Sigmoid colon (tissue), 7 donors: ENCODE measurements around the gene ZNF318. TPM values are rescaled to one million over a fixed set of nuclear protein-coding genes. Genes with fewer than 3 reads are reported as not detected.
"Not testable (repeated sequence)": the region's sequence is repeated elsewhere in the genome, so short reads cannot be mapped to it uniquely, and the experiment has no call there.

Experiments used
- DNase-seq: peaks from one replicate; pipeline ENCODE4 v3.0.0-alpha.2; 2019
- H3K27ac ChIP-seq, 4 donors: fragments of 200-600 bp; sonication (generic); one replicate each; pipeline ENCODE4 v1.5.1; 2016 to 2019; ENCODE audit warnings: mild to moderate bottlenecking in 1 of 4
- H3K27me3 ChIP-seq, 3 donors: fragments of 200-600 bp; sonication (generic); one replicate each; pipeline ENCODE4 v1.5.1; 2019; ENCODE audit warnings: mild to moderate bottlenecking in 1 of 3
- H3K36me3 ChIP-seq, 4 donors: fragments of 200-600 bp; sonication (generic); one replicate each; pipeline ENCODE4 v1.5.1; 2016 to 2019
- H3K4me1 ChIP-seq, 4 donors: fragments of 200-600 bp; sonication (generic); one replicate each; pipeline ENCODE4 v1.5.1; 2017 to 2019
- H3K4me3 ChIP-seq, 4 donors: fragments of 200-600 bp; sonication (generic); one replicate each; pipeline ENCODE4 v1.5.1; 2017 to 2019; ENCODE audit warnings: mild to moderate bottlenecking in 2 of 4, moderate library complexity in 1 of 4
- H3K9me3 ChIP-seq, 4 donors: fragments of 200-600 bp in 3 of 4; sonication (generic) in 3 of 4; one replicate each; pipeline versions ENCODE4 v1.5.1 to v1.6.1; 2013 to 2019
- EP300 ChIP-seq, 4 donors: sonication (generic); formaldehyde crosslinking; IDR thresholded peaks; one replicate each; pipeline ENCODE4 v1.6.1; 2017; ENCODE audit warnings: antibody characterized with exemption in 4 of 4
- POLR2A ChIP-seq, 2 donors: fragments of 450-650 bp; IDR thresholded peaks; one replicate each; pipeline ENCODE4 v1.6.1; 2016; ENCODE audit warnings: antibody characterized with exemption in 2 of 2, mild to moderate bottlenecking in 2 of 2, moderate library complexity in 2 of 2
- POLR2AphosphoS5 ChIP-seq, 4 donors: sonication (generic); formaldehyde crosslinking; IDR thresholded peaks; one replicate each; pipeline ENCODE4 v1.6.1; 2017; ENCODE audit warnings: antibody characterized with exemption in 4 of 4
- WGBS, 2 donors: extraction: QIAGEN DNeasy Blood & Tissue Kit; methylation state at CpG; one replicate each; pipeline ENCODE4 v1.1.7; 2013; 5-methylcytosine and 5-hydroxymethylcytosine counted together
- intact Hi-C: fragments of 100-400 bp; cut with DNase I; formaldehyde crosslinking; loops from one replicate; pipeline ENCODE4 v1.15.1; 2023
- polyA plus RNA-seq, 3 donors: library from polyadenylated mRNA; stranded (reverse); fragments of 200-250 nt; gene quantifications; one replicate each; pipeline ENCODE4 v1.2.3, GENCODE V29; 2013
- total RNA-seq, 4 donors: library from RNA; depleted of rRNA; stranded (reverse); fragments of >200 nt; gene quantifications; one replicate each; pipeline ENCODE4 v1.1.0, GENCODE V29; 2016
- TF ChIP-seq, protein P1 (sequence below), 4 experiments: fragments of 450-650 bp in 3 of 4; fragments of 200-600 bp in 1 of 4; IDR thresholded peaks; one replicate each; pipeline ENCODE4 v1.5.1; 2016 to 2019; ENCODE audit warnings: antibody characterized with exemption in 4 of 4, mild to moderate bottlenecking in 3 of 4, moderate library complexity in 2 of 4
- donor health status: healthy with polysubstance abuse.
- donor health status: Bipolar disorder and iron deficiency.
- donor health status: healthy.

The ZNF318 gene
- total and polyA plus RNA-seq, 7 donors: 2.1 to 19.1 (median 12.7) TPM

DNA sequence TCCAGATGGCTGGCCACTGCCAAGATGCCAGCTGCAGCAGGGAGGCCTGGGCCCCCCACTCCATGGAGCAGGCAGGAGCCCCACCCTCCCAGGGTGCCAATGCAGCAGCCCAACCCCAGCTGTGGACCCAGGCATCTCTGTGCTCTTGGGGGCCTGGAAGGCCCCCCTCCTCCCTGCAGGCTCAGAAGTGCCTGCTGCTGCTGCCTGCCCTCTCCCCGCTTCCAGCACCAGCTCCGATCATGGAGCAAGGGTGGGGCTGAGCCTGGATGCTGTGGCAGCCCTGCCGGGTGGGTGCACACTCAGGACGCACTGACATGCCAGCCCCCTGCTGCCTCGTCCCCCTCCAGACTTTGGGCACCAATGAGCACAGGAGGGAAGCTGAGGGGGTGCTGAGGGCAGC lies 43.1 kb upstream of the ZNF318 start:
- H3K9me3 ChIP-seq: peaks cover 0 to 2% (median 0%) of the 10 kb centered on the region in 4 donors
- DNase-seq: no peak
- H3K27me3 ChIP-seq: no peaks in the 10 kb centered on the region
- H3K36me3 ChIP-seq: no peaks in the 10 kb centered on the region
- 71 to 84% methylated on average over 5 of the region's 5 CpGs for WGBS, 2 donors
- H3K4me3 ChIP-seq: no peak overlapping the region
- TF ChIP-seq, protein P1, sequence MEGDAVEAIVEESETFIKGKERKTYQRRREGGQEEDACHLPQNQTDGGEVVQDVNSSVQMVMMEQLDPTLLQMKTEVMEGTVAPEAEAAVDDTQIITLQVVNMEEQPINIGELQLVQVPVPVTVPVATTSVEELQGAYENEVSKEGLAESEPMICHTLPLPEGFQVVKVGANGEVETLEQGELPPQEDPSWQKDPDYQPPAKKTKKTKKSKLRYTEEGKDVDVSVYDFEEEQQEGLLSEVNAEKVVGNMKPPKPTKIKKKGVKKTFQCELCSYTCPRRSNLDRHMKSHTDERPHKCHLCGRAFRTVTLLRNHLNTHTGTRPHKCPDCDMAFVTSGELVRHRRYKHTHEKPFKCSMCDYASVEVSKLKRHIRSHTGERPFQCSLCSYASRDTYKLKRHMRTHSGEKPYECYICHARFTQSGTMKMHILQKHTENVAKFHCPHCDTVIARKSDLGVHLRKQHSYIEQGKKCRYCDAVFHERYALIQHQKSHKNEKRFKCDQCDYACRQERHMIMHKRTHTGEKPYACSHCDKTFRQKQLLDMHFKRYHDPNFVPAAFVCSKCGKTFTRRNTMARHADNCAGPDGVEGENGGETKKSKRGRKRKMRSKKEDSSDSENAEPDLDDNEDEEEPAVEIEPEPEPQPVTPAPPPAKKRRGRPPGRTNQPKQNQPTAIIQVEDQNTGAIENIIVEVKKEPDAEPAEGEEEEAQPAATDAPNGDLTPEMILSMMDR (IDR thresholded peaks at IDR 0.05): no peak
- TF ChIP-seq EP300 (IDR thresholded peaks at IDR 0.05): no peak
- no peak for TF ChIP-seq POLR2AphosphoS5 (IDR thresholded peaks at IDR 0.05)
- TF ChIP-seq POLR2A (IDR thresholded peaks at IDR 0.05): no peak
- H3K4me1 ChIP-seq: no peaks in the 10 kb centered on the region
- intact Hi-C loops: no loop called here
- no peak overlapping the region for H3K27ac ChIP-seq

DNA sequence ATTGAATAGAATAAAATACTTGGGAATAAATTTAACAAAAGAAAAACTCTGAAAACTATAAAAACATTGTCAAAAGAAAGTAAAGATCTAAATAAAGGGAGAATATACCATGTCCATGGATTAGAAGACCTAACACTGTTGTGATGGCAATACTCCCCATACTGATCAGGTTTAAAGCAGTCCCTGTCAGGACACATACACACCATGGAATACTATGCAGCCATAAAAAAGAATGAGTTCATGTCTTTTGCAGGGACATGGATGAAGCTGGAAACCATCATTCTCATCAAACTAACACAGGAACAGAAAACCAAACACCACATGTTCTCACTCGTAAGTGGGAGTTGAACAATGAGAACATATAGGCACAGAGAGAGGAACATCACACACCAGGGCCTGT lies 41.3 kb upstream of the ZNF318 start:
- H3K27ac ChIP-seq, intact Hi-C loops, H3K36me3 ChIP-seq, DNase-seq, H3K9me3 ChIP-seq, H3K4me1 ChIP-seq, H3K4me3 ChIP-seq, H3K27me3 ChIP-seq: not testable (repeated sequence)
- WGBS, 2 donors: 81 to 94% methylated on average over 1 of the region's 1 CpG

DNA sequence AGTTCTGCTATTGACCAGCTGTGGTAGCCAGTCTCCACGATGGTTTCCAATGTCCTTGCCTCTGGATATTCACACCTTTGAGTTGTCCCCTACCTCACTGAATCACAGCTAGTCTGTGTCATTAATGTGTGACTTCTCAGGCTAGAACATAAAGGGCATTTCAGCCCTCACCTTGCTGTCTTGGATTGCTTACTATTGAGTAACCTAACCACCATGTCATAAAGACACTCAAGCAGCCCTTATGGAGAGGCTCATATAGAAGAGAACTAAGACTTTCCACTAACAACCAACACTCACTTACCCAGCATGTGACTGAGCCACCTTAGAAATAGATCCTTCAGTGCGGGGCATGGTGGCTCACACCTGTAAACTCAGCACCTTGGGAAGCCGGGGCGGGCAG lies 38.8 kb upstream of the ZNF318 start:
- no peaks in the 10 kb centered on the region for H3K4me1 ChIP-seq
- DNase-seq: no peak
- no peaks in the 10 kb centered on the region for H3K36me3 ChIP-seq
- H3K27ac ChIP-seq: no peak overlapping the region
- TF ChIP-seq POLR2A (IDR thresholded peaks at IDR 0.05) (no peak), EP300 (IDR thresholded peaks at IDR 0.05) (no peak), POLR2AphosphoS5 (IDR thresholded peaks at IDR 0.05) (no peak)
- TF ChIP-seq, protein P1 (IDR thresholded peaks at IDR 0.05): no peak
- WGBS, 2 donors: 92 to 97% methylated on average over 4 of the region's 4 CpGs
- intact Hi-C loops: no loop called here
- no peak overlapping the region for H3K4me3 ChIP-seq
- no peaks in the 10 kb centered on the region for H3K27me3 ChIP-seq
- H3K9me3 ChIP-seq: peaks cover 0 to 2% (median 0%) of the 10 kb centered on the region in 4 donors

DNA sequence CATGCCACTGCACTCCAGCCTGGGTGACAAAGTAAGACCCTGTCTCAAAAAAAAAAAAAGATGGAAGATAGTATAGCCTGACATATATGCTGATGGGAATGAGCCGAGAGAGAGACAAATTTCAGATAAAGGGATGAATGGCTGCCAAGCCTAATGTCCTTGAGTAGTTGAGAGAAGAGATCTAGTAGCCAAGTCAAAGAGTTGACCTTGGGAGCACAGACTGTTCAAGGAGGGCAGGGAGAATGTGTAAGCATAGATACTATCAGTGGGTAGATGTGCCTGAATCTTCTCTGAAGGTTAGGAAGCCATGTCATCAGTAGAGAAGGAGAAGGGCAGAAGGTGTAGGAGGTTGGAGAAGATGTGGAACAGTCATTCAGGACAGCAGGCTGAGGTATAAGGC lies 37.8 kb upstream of the ZNF318 start:
- Histone ChIP-seq H3K4me1 (no peaks in the 10 kb centered on the region), H3K27ac (no peak overlapping the region), H3K36me3 (no peaks in the 10 kb centered on the region), H3K9me3 (no peaks in the 10 kb centered on the region), H3K4me3 (no peak overlapping the region), H3K27me3 (no peaks in the 10 kb centered on the region)
- 93 to 96% methylated on average over 1 of the region's 1 CpG for WGBS, 2 donors
- intact Hi-C loops: no loop called here
- DNase-seq: no peak
- TF ChIP-seq POLR2A (IDR thresholded peaks at IDR 0.05) (no peak), POLR2AphosphoS5 (IDR thresholded peaks at IDR 0.05) (no peak), EP300 (IDR thresholded peaks at IDR 0.05) (no peak)
- TF ChIP-seq, protein P1 (IDR thresholded peaks at IDR 0.05): no peak

DNA sequence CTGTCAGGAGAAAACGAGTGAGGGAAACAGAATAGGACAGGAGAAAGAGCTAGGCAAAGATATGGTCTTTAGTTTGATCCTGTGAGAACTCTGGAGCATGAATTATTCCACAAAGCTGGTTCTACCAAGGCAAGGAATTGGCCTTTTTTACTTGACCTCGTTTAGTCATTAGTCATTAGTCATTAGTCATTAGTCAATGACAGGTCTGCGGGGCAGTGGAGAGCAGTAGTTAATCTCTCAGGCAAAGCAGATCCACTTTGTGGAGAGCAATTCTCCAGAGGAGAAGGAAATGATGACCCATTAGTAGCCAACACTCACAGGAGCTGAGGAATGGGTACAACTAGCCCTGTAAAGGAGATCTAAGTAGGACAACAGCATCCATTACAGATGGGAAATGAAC lies 35.9 kb upstream of the ZNF318 start:
- TF ChIP-seq POLR2A (IDR thresholded peaks at IDR 0.05) (no peak), POLR2AphosphoS5 (IDR thresholded peaks at IDR 0.05) (no peak), EP300 (IDR thresholded peaks at IDR 0.05) (no peak)
- TF ChIP-seq, protein P1 (IDR thresholded peaks at IDR 0.05): no peak
- no peak for DNase-seq
- H3K4me3 ChIP-seq: no peak overlapping the region
- no peaks in the 10 kb centered on the region for H3K36me3 ChIP-seq
- H3K4me1 ChIP-seq: no peaks in the 10 kb centered on the region
- no peaks in the 10 kb centered on the region for H3K27me3 ChIP-seq
- intact Hi-C loops: no loop called here
- WGBS, 2 donors: 75 to 76% methylated on average over 3 of the region's 3 CpGs
- H3K9me3 ChIP-seq: no peaks in the 10 kb centered on the region
- no peak overlapping the region for H3K27ac ChIP-seq
